SK-N-SH (cell line): ENCODE data around the gene TSPAN4. TPM values are rescaled to one million over a fixed set of nuclear protein-coding genes. Genes with fewer than 3 reads are reported as not detected.

Experiments
- CTCF ChIA-PET: fragments of 300-600, 350-600 bp; formaldehyde crosslinking; extraction: SDS; loops from one replicate; lab custom pipeline; 2021; lab: Yijun Ruan, JAX
- POLR2A ChIA-PET: fragments of 350-600 bp; sonication (Branson Sonifier 250); formaldehyde crosslinking; extraction: SDS; loops from one replicate; lab custom pipeline; 2020; ENCODE audit warnings: antibody characterized with exemption, inconsistent platforms; lab: Yijun Ruan, JAX
- DNase-seq: peaks from one replicate; pipeline ENCODE4 v3.0.0; 2012
- H2AFZ ChIP-seq: fragments of 200-600 bp; sonication (generic); 2 replicates; pipeline ENCODE4 v1.8.1; 2016; ENCODE audit warnings: antibody characterized with exemption, mild to moderate bottlenecking, low read depth
- H3F3A ChIP-seq: fragments of 200-600 bp; sonication (generic); replicated peaks from 2 replicates; pipeline ENCODE3; 2016; ENCODE audit warnings: antibody characterized with exemption, mild to moderate bottlenecking; ENCODE audit not compliant: insufficient read depth
- H3K27ac ChIP-seq, 2 experiments: fragments of 200-500 bp in 1 of 2; fragments of 200-600 bp in 1 of 2; sonication (Bioruptor generic) in 1 of 2; sonication (generic), shearing (Covaris generic) in 1 of 2; 2 replicates each; pipeline versions ENCODE4 v1.5.1 to v1.6.1; 2014 to 2016; ENCODE audit warnings: low read depth in 2 of 2, inconsistent platforms in 1 of 2, low read length in 1 of 2, mild to moderate bottlenecking in 1 of 2, mixed read lengths in 1 of 2
- H3K27me3 ChIP-seq: fragments of 200-600 bp; sonication (generic), shearing (Covaris generic); 2 replicates; pipeline ENCODE4 v1.6.1; 2016; ENCODE audit warnings: mixed run types; ENCODE audit not compliant: insufficient read depth
- H3K36me3 ChIP-seq, 2 experiments: fragments of 200-500 bp in 1 of 2; fragments of 200-600 bp in 1 of 2; sonication (Bioruptor generic) in 1 of 2; sonication (generic) in 1 of 2; replicated peaks in 1 of 2; 2 replicates each; pipeline versions ENCODE3 to v1.5.1; 2014 to 2016; ENCODE audit warnings: low read length in 1 of 2, mild to moderate bottlenecking in 1 of 2; ENCODE audit not compliant: insufficient read depth in 2 of 2, control insufficient read depth in 1 of 2
- H3K4me1 ChIP-seq, 2 experiments: fragments of 200-500 bp in 1 of 2; fragments of 200-600 bp in 1 of 2; sonication (Bioruptor generic) in 1 of 2; sonication (generic), shearing (Covaris generic) in 1 of 2; 2 replicates each; pipeline versions ENCODE4 v1.5.1 to v1.6.1; 2014 to 2016; ENCODE audit warnings: low read depth in 1 of 2, low read length in 1 of 2, mixed run types in 1 of 2; ENCODE audit not compliant: insufficient read depth in 2 of 2, control insufficient read depth in 1 of 2
- H3K4me2 ChIP-seq: fragments of 200-600 bp; sonication (generic), shearing (Covaris generic); 2 replicates; pipeline ENCODE4 v1.6.1; 2017; ENCODE audit warnings: mixed run types
- H3K4me3 ChIP-seq, 2 experiments: fragments of 200-500 bp in 1 of 2; fragments of 200-600 bp in 1 of 2; sonication (Bioruptor generic) in 1 of 2; sonication (generic), shearing (Covaris generic) in 1 of 2; 2 replicates each; pipeline versions ENCODE4 v1.5.1 to v1.8.1; 2014 to 2016; ENCODE audit warnings: low read depth in 2 of 2, inconsistent platforms in 1 of 2, low read length in 1 of 2, mild to moderate bottlenecking in 1 of 2, mixed read lengths in 1 of 2, moderate library complexity in 1 of 2
- H3K79me2 ChIP-seq: fragments of 200-600 bp; sonication (generic); 2 replicates; pipeline ENCODE4 v1.8.1; 2017; ENCODE audit warnings: mild to moderate bottlenecking; ENCODE audit not compliant: insufficient read depth
- H3K9ac ChIP-seq: fragments of 200-600 bp; sonication (generic); 2 replicates; pipeline ENCODE4 v1.6.1; 2017; ENCODE audit warnings: mixed run types
- H3K9me2 ChIP-seq: fragments of 200-600 bp; sonication (generic); 2 replicates; pipeline ENCODE4 v1.6.1; 2017; ENCODE audit warnings: mixed run types
- H3K9me3 ChIP-seq: fragments of 200-600 bp; sonication (generic); 2 replicates; pipeline ENCODE4 v1.6.1; 2017; ENCODE audit warnings: mixed run types, mild to moderate bottlenecking, moderate library complexity
- H4K20me1 ChIP-seq: fragments of 200-600 bp; sonication (generic); 2 replicates; pipeline ENCODE4 v1.6.1; 2017; ENCODE audit warnings: mild to moderate bottlenecking, mixed run types; ENCODE audit not compliant: insufficient read depth
- CHD2 ChIP-seq: fragments of 150-350 bp; IDR thresholded peaks from 2 replicates; pipeline ENCODE4 v1.6.1; 2018; ENCODE audit warnings: low read length; ENCODE audit not compliant: partially characterized antibody
- ELF1 ChIP-seq: IDR thresholded peaks from 2 replicates; pipeline ENCODE4 v1.4.0; 2012
- EZH2phosphoT487 ChIP-seq: fragments of 200-600 bp; sonication (generic); IDR thresholded peaks from 2 replicates; pipeline ENCODE4 v1.6.1; 2017; ENCODE audit warnings: low read depth, mixed run types, mild to moderate bottlenecking, antibody characterized with exemption, moderate library complexity, borderline replicate concordance
- FOSL2 ChIP-seq: IDR thresholded peaks from 2 replicates; pipeline ENCODE4 v1.4.0; 2012; ENCODE audit warnings: low read depth, mild to moderate bottlenecking, moderate library complexity, borderline replicate concordance
- FOXJ3 ChIP-seq: sonication (generic); formaldehyde crosslinking; IDR thresholded peaks from 2 replicates; pipeline ENCODE4 v1.5.1; 2020; ENCODE audit warnings: mild to moderate bottlenecking, missing genetic modification reagents
- GABPA ChIP-seq: IDR thresholded peaks from 2 replicates; pipeline ENCODE4 v1.4.0; 2012; ENCODE audit warnings: low read depth, mild to moderate bottlenecking
- GATA2 ChIP-seq: sonication (generic); formaldehyde crosslinking; IDR thresholded peaks from 2 replicates; pipeline ENCODE4 v1.5.0; 2020; ENCODE audit warnings: mild to moderate bottlenecking, missing genetic modification reagents
- IRF3 ChIP-seq: fragments of 150-350 bp; IDR thresholded peaks from 2 replicates; pipeline ENCODE4 v1.6.1; 2016; ENCODE audit warnings: mild to moderate bottlenecking, low read depth, low read length
- MEF2A ChIP-seq: IDR thresholded peaks from 2 replicates; pipeline ENCODE4 v1.4.0; 2012; ENCODE audit warnings: low read depth, borderline replicate concordance
- NRF1 ChIP-seq: IDR thresholded peaks from 2 replicates; pipeline ENCODE4 v1.6.1; 2012; ENCODE audit warnings: low read depth, mild to moderate bottlenecking, low read length
- PBX3 ChIP-seq: IDR thresholded peaks from 2 replicates; pipeline ENCODE4; 2012
- POLR2AphosphoS5 ChIP-seq: IDR thresholded peaks from 2 replicates; pipeline ENCODE4 v1.6.1; 2012; ENCODE audit warnings: low read depth, low read length
- RXRA ChIP-seq: IDR thresholded peaks from 2 replicates; pipeline ENCODE4 v1.4.0; 2012; ENCODE audit warnings: low read depth, mild to moderate bottlenecking, borderline replicate concordance
- SMC3 ChIP-seq: IDR thresholded peaks from 2 replicates; pipeline ENCODE4 v1.6.1; 2012; ENCODE audit warnings: low read depth, low read length, improper control_type of control experiment
- TAF1 ChIP-seq: IDR thresholded peaks from 2 replicates; pipeline ENCODE4 v1.6.1; 2012; ENCODE audit warnings: low read depth, mild to moderate bottlenecking, low read length, moderate library complexity, borderline replicate concordance
- YY1 ChIP-seq: IDR thresholded peaks from 2 replicates; pipeline ENCODE4 v1.4.0; 2012; ENCODE audit warnings: low read depth, mild to moderate bottlenecking
- ZBTB33 ChIP-seq: IDR thresholded peaks from 2 replicates; pipeline ENCODE4 v1.4.0; 2012; ENCODE audit warnings: low read depth, borderline replicate concordance
- WGBS: methylation state at CpG from one replicate; pipeline ENCODE4 v1.1.6; 2017; ENCODE audit warnings: low lambda C conversion rate; 5-methylcytosine and 5-hydroxymethylcytosine counted together
- polyA plus RNA-seq, 3 experiments: library from polyadenylated mRNA; depleted of rRNA; stranded (reverse); fragments of >200 nt; gene quantifications; 2 replicates each; pipeline ENCODE4 v1.2.3, GENCODE V29; 2012

Gene TSPAN4
- polyA plus RNA-seq, 1 of the 3 experiments (the other 2 are of a cell fraction) = 226 TPM

- TF ChIP-seq RXRA = no peak
- no peak for TF ChIP-seq FOXJ3 (CRISPR knock-in tag)
- TF ChIP-seq GATA2 = no peak
- no peak for TF ChIP-seq FOSL2
Observed at GRCh38 chr11:803467-803742, 39.2 kb upstream of the TSPAN4 start (continued).

GRCh38 chr11:803770-804598 lies 38.7 kb upstream of the TSPAN4 start:
- peak overlapping the region; percentile 62 to 72 for H3K4me3 ChIP-seq
- H4K20me1 ChIP-seq = no peaks in the 10 kb centered on the region
- peak overlapping the region; percentile 64 for H3K9ac ChIP-seq
- no peaks in the 10 kb centered on the region for H3K9me2 ChIP-seq
- H3K4me2 ChIP-seq = peak overlapping the region; percentile 94
- H3K4me1 ChIP-seq = peaks cover 14 to 18% of the 10 kb centered on the region in 2 experiments; a peak in 2 of 4 replicates
- H3K27me3 ChIP-seq = no peaks in the 10 kb centered on the region
- peak overlapping the region in 1 of 2 experiments; percentile 78; a peak in 2 of 4 replicates for H3K27ac ChIP-seq
- peaks cover 0 to 38% of the 10 kb centered on the region in 2 experiments for H3K36me3 ChIP-seq
- H3F3A ChIP-seq = peaks cover 16% of the 10 kb centered on the region
- no peak overlapping the region for H2AFZ ChIP-seq
- CTCF ChIA-PET = interaction anchor here (0.9 to 2.9 kb wide), 3 partner anchors 14 to 44 kb away, joined by 3 to 13 read pairs (median 3); partner anchors contain the start of gene CEND1
- 82% methylated on average over 15 of the region's 26 CpGs for WGBS
- no peak for TF ChIP-seq GABPA
- TF ChIP-seq POLR2AphosphoS5 = no peak
- no peak for TF ChIP-seq CHD2
- no peak for TF ChIP-seq YY1
- no peak for TF ChIP-seq ELF1
- TF ChIP-seq IRF3 = no peak
- no peak for TF ChIP-seq ZBTB33
- no peak for TF ChIP-seq TAF1
- TF ChIP-seq GATA2 = no peak
- TF ChIP-seq EZH2phosphoT487 = no peak
- no peak for TF ChIP-seq FOSL2
- no peak for TF ChIP-seq NRF1
- no peak for TF ChIP-seq SMC3
- TF ChIP-seq PBX3 = no peak
- TF ChIP-seq MEF2A = no peak
- no peak for TF ChIP-seq FOXJ3 (CRISPR knock-in tag)
- TF ChIP-seq, all 33 proteins: peak for 0
- POLR2A ChIA-PET = interaction anchor here (0.6 to 2.0 kb wide), 3 partner anchors 9 to 279 kb away, joined by 4 to 8 read pairs (median 7); partner anchors contain the start of gene PNPLA2
- H3K9me3 ChIP-seq = no peaks in the 10 kb centered on the region
- peaks cover 51% of the 10 kb centered on the region for H3K79me2 ChIP-seq
- DNase-seq = peak; percentile 65
